Parathyroid adenoma (tissue), 2 donors: ENCODE measurements around the gene PRAMEF7.
"Not testable (repeated sequence)": the region's sequence is repeated elsewhere in the genome, so short reads cannot be mapped to it uniquely, and the experiment has no call there.

ENCODE experiments used
- H2AFZ ChIP-seq: fragments of 300-600 bp; sonication (generic); one replicate; pipeline ENCODE4 v1.7.0; 2017; ENCODE audit warnings: antibody characterized with exemption, mild to moderate bottlenecking
- H3K27ac ChIP-seq: fragments of 300-600 bp; sonication (generic); one replicate; pipeline ENCODE4 v1.7.0; 2017
- H3K27me3 ChIP-seq: fragments of 300-600 bp; sonication (generic); one replicate; pipeline ENCODE4 v1.7.0; 2017; ENCODE audit warnings: low read length; ENCODE audit not compliant: control insufficient read depth, insufficient read depth
- H3K36me3 ChIP-seq: fragments of 300-600 bp; sonication (generic); one replicate; pipeline ENCODE4 v1.7.0; 2017; ENCODE audit warnings: low read length; ENCODE audit not compliant: control insufficient read depth, insufficient read depth
- H3K4me1 ChIP-seq: fragments of 300-600 bp; sonication (generic); one replicate; pipeline ENCODE4 v1.7.0; 2017; ENCODE audit warnings: control low read depth
- H3K4me2 ChIP-seq: fragments of 300-600 bp; sonication (generic); one replicate; pipeline ENCODE4 v1.7.0; 2017; ENCODE audit warnings: low read length
- H3K4me3 ChIP-seq: fragments of 300-600 bp; sonication (generic); one replicate; pipeline ENCODE4 v1.7.0; 2017; ENCODE audit warnings: low read depth, low read length
- H3K79me2 ChIP-seq: fragments of 300-600 bp; sonication (generic); one replicate; pipeline ENCODE4 v1.7.0; 2017; ENCODE audit warnings: control low read depth
- H3K9ac ChIP-seq: fragments of 300-600 bp; sonication (generic); one replicate; pipeline ENCODE4 v1.7.0; 2017; ENCODE audit warnings: mild to moderate bottlenecking
- H3K9me3 ChIP-seq: fragments of 300-600 bp; sonication (generic); one replicate; pipeline ENCODE4 v1.7.0; 2017; ENCODE audit warnings: low read length; ENCODE audit not compliant: control insufficient read depth
- donor health status: primary hyperparathyroidism.

The PRAMEF7 gene

DNA sequence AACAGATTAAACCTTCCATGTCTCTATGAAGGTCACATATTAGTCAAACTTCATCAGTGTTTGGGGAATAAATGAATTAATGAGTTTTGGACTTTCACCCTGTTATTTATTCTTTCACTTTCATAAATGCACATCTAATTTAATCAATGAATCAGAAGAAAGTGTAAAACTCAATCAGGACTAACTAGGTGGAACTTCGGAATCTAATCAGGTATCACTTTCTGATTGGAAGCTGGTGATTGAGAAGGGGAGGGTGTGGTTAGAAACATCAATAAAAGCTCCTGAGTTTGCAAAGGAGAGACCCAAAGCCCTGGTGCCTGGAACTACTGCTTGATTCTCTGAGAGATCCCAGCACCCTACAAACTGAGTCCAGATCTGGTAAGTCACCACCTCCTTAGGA is at the start of gene PRAMEF7:
Gene PRAMEF7 (plus strand): TSS at position 301 of the 400 bp plus-strand sequence. CDS start 1,083 bp downstream, outside the sequence.
- not testable (repeated sequence) for H3K27me3 ChIP-seq, H3K9ac ChIP-seq, H3K27ac ChIP-seq

DNA sequence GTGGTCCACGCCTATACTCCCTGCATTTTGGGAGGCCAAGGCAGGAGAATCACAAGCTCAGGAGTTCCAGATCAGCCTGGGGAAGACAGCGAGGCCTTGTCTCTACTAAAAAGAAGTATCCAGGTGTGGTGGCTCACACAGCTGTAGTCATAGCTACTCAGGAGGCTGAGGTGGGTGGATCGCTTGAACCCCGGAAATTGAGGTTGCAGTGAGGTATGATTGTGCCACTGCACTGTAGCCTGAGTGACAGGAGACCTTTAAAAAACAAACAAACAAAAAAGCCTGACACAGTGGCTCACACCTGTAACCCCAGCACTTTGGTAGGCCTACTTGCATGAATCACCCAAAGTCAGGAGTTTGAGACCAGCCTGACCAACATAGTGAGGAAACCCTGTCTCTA is 38.0 kb upstream of the PRAMEF7 start:
- H3K36me3 ChIP-seq, H3K27me3 ChIP-seq, H3K4me3 ChIP-seq, H3K27ac ChIP-seq, H3K9ac ChIP-seq, H2AFZ ChIP-seq, H3K9me3 ChIP-seq, H3K4me1 ChIP-seq, H3K4me2 ChIP-seq, H3K79me2 ChIP-seq: not testable (repeated sequence)

More for the DNA sequence above, at the start of gene PRAMEF7:
- not testable (repeated sequence) for H3K4me1 ChIP-seq, H3K36me3 ChIP-seq, H3K9me3 ChIP-seq, H3K79me2 ChIP-seq, H3K4me2 ChIP-seq, H3K4me3 ChIP-seq, H2AFZ ChIP-seq

DNA sequence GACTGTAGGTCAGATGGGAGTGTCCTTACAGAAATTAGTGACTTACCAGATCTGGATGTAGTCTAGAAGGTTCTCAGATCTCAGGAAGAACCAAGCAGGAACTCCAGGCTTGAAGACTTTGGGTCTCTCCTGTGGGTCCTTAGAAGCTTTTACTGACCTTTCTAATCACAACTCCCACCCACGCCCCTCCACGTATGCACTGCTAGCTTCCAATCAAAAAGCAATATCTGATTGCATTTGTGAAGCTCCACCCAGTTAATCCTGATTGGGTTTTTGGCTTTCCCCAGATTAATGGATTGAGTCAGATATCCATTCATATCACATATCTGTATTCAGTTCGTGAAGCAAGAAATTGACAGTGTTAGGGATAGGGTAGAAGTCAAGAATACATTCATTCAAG is 30.3 kb upstream of the PRAMEF7 start, which contains the start of gene PRAMEF4:
Gene PRAMEF4 (minus strand): TSS at position 101 of the 400 bp plus-strand sequence. CDS start 2,807 bp downstream, outside the sequence.
- not testable (repeated sequence) for H3K27ac ChIP-seq, H3K36me3 ChIP-seq, H3K27me3 ChIP-seq, H3K4me1 ChIP-seq, H3K9ac ChIP-seq, H2AFZ ChIP-seq, H3K79me2 ChIP-seq, H3K4me2 ChIP-seq, H3K9me3 ChIP-seq, H3K4me3 ChIP-seq

DNA sequence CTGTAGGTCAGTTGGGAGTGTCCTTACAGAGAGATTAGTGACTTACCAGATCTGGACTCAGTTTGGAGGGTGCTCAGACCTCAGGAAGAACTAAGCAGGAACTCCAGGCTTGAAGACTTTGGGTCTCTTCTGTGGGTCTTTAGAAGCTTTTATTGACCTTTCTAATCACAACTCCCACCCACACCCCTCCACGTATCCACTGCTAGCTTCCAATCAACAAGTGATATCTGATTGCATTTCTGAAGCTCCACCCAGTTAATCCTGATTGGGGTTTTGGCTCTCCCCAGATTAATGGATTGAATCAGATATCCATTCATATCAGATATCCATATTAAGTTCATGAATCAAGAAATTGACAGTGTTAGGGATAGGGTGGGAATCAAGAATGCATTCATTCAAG is 18.2 kb upstream of the PRAMEF7 start, which contains the start of gene PRAMEF10:
Gene PRAMEF10 (minus strand): TSS at position 101 of the 400 bp plus-strand sequence. CDS start 2,423 bp downstream, outside the sequence.
- not testable (repeated sequence) for H3K4me2 ChIP-seq, H3K27me3 ChIP-seq, H3K4me1 ChIP-seq, H3K36me3 ChIP-seq, H3K79me2 ChIP-seq, H3K9ac ChIP-seq, H3K27ac ChIP-seq, H2AFZ ChIP-seq, H3K9me3 ChIP-seq, H3K4me3 ChIP-seq

DNA sequence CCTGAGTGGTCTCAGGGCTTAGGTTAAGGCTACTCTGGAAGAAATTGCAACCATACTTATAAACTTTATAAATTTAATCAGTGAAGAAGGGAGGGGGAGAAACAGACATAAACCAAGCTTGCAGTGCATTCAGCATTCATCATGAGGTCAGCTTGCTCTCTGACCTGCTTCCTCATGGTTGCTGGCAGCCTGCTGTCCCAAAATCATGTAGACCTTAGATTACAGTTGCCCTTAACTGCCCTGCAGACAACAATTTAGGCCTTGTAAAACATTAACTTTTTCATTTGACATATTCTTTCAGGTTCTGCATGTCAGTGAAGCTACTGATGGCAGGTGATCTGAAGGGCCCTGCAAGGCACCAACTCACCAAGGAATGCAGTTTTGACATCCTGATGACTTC is 17.2 kb upstream of the PRAMEF7 start:
- not testable (repeated sequence) for H3K4me1 ChIP-seq, H3K4me2 ChIP-seq, H3K9me3 ChIP-seq, H3K4me3 ChIP-seq, H3K27ac ChIP-seq, H3K79me2 ChIP-seq, H3K9ac ChIP-seq, H3K27me3 ChIP-seq, H3K36me3 ChIP-seq, H2AFZ ChIP-seq

DNA sequence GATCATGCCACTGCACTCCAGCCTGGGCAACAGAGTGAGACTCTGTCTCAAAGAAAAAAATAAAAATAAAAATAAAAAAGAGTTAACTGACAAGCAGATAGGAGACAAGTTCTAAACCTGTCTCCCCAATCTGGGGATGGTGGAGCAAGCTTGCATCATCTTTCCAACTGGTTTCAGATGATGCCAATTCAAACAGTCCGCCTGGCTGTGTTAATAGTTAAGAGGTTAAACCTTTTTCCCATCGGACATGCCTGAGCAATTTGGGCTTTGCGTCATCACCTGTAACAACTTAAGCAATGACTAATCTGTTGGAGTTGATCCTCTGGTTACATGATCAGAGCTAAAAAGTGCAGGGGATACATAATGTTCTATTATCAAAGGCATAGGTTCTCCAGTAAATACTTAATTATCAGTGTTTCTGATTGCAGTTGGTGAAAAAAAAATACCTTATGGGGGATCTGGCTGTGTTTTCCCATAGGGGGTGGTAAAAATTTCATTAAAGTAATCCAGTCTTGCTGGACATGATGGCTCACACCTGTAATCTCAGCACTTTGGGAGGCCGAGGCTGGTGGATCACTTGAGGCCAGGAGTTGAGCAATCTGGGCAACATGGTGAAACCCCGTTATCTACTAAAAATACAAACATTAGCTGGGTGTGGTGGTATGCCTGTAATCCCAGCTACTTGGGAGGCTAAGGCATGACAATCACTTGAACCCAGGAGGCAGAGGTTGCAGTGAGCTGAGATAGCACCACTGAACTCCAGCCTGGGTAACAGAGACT is 12.4 kb upstream of the PRAMEF7 start:
- not testable (repeated sequence) for H3K27me3 ChIP-seq, H2AFZ ChIP-seq, H3K4me1 ChIP-seq, H3K27ac ChIP-seq, H3K9me3 ChIP-seq, H3K79me2 ChIP-seq, H3K4me3 ChIP-seq, H3K36me3 ChIP-seq, H3K9ac ChIP-seq, H3K4me2 ChIP-seq

DNA sequence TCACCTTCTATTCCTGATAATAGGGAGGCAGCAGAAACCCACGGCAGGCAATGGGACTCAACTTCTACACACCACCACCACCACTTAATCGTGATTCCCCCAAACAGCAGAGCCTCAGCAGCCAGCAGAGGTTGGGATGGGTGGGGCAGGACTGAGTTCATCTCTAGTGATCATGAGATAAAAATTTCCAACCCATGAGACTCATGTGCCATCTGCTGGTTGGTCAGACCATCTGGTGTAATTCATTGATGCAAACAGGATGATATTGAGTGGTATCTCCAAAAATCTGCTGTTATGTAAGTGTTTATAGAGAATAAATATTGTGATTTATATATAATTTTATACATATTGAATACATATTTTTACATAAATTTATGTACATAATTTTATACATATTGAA is 5.3 kb downstream of the PRAMEF7 start:
- not testable (repeated sequence) for H3K9ac ChIP-seq, H3K27ac ChIP-seq, H3K9me3 ChIP-seq, H3K4me2 ChIP-seq, H3K27me3 ChIP-seq, H3K36me3 ChIP-seq, H3K4me3 ChIP-seq, H3K79me2 ChIP-seq, H2AFZ ChIP-seq, H3K4me1 ChIP-seq

DNA sequence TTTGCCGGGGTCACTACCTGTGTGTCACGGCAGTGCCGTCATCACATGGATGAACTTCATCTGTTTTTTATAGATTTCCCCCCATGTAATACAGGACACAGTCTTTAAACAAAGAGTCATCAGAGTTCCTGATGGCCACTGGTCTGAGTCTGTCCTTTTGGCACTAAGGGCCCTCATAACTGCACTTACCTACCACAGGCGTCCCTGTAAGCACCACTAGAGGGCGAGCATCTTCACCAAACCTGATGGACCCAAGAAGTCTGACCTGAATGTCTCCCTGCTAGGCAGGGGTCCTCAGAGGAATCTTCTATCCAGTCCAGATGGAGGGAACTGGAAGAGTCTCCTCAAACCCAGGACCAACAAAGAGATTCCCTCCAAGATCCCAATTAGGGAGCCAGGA is 8.0 kb downstream of the PRAMEF7 start:
- not testable (repeated sequence) for H3K27ac ChIP-seq, H3K4me2 ChIP-seq, H3K9me3 ChIP-seq, H3K36me3 ChIP-seq, H3K9ac ChIP-seq, H3K79me2 ChIP-seq, H3K4me3 ChIP-seq, H3K27me3 ChIP-seq, H3K4me1 ChIP-seq, H2AFZ ChIP-seq

DNA sequence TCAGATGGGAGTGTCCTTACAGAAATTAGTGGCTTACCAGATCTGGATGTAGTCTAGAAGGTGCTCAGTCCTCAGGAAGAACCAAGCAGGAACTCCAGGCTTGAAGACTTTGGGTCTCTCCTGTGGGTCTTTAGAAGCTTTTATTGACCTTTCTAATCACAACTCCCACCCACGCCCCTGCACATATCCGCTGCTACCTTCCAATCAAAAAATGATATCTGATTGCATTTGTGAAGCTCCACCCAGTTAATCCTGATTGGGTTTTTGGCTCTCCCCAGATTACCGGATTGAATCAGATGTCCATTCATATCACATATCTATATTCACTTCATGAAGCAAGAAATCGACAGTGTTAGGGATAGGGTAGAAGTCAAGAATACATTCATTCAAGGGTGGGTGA is 31.1 kb downstream of the PRAMEF7 start, which contains the start of gene PRAMEF6:
Gene PRAMEF6 (minus strand): TSS at position 101 of the 400 bp plus-strand sequence. CDS start 5,062 bp downstream, outside the sequence.
- H3K4me1 ChIP-seq, H3K27ac ChIP-seq, H3K27me3 ChIP-seq, H3K9me3 ChIP-seq, H3K4me3 ChIP-seq, H3K4me2 ChIP-seq, H3K9ac ChIP-seq, H3K36me3 ChIP-seq, H2AFZ ChIP-seq, H3K79me2 ChIP-seq: not testable (repeated sequence)
